Middle frontal gyrus (tissue), 1 donor: ENCODE results near the gene DIPK1A.

Experiments used
- DNase-seq: peaks from one replicate; pipeline ENCODE4 v3.0.0-alpha.2; 2015; ENCODE audit warnings: low spot score; ENCODE audit errors: extremely low spot score

Gene DIPK1A

DNA sequence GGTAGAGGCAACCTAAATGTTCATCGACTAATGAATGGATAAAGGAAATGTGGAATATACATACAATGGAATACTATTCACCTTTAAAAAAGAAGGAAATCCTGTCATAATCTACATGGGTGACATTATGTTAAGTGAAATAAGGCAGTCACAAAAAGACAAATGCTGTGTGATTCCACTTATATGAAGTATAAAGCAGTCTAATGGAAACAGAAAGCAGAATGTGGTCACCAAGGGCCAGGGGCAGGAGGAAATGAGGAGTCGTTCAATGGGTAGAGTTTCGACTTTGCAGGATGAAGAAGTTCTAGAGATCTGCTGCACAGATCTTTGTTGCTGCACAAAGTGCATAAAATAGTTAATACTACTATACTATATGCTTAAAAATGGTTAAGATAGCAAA is 7.8 kb downstream of the DIPK1A start:
- no peak for DNase-seq

DNA sequence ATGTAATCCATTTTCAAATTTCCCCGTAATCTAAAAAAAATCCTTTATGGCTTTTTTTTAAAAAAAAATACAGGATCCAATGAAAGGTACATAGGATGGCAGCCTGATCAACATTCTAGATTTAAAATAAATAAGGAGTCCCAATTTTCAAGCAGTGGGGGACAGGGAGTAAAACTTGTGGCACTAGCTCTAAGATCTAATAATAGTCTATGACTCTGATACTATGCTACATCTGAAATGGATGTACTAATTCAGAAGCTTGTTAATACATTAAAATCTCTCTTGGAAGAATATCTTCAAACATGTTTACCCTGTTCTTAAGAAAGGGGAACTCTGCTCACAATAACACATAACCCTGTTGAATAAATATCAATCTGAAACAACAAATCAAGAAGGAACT is 8.5 kb downstream of the DIPK1A start:
- DNase-seq = no peak

DNA sequence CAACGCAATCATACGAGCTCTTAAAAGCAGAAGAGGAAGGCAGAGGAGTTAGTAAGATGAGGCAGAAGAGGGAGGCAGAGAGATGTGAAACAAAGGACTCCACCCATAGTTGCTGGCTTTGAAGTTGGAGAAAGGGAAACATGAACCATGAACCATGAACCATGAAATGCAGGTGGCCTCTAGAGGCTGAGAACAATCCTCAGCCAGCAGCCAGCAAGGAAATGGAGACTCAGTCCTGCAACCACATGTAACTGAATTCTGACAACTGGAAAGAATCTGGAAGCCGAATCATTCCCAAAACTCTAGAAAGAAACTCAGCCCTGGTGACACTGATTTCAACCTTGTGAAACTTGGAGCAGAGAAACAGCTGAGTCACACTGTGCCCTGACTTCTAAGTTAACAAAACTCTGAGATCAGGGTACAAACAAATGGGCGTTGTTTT is 10.1 kb downstream of the DIPK1A start:
- DNase-seq = no peak

DNA sequence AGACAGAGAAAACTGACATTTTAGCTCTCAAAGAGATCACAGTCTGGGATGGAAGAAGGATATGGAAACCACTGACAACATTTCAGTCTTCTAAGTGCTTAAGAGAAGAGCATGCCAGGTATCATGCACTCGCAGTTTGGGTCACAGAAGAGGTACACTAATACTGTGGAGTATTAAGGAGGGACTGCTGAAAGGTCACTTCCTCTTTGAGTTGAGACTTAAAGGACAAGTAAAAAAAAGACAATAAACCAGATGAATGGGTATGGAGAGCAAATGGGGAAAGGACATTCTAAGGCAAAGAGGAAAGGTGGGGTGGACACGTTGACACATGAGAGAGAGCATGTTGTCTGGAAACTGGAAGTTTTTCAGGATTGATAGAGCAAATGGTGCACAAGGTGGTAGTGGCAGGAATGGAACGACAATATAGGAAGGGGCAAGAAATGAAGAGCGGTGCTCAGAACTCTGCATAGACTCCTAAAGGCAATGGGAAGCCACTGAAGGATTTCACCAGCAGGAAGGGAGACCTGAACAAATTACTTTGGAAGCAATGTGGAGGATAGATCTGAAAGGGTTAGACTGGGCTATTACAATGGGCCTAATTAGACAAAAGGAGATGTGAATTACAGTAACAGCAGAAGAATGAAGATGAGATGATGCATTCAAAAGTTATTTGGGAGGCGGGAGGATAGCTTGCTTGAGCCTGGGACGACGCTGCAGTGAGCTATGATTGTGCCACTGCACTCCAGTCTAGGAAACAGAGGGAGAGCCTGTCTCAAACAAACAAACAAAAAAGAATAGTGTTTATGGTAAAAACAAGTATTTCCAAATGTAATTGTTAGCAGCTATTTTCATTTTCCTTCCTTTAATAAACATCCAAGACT is 11.1 kb downstream of the DIPK1A start:
- no peak for DNase-seq

DNA sequence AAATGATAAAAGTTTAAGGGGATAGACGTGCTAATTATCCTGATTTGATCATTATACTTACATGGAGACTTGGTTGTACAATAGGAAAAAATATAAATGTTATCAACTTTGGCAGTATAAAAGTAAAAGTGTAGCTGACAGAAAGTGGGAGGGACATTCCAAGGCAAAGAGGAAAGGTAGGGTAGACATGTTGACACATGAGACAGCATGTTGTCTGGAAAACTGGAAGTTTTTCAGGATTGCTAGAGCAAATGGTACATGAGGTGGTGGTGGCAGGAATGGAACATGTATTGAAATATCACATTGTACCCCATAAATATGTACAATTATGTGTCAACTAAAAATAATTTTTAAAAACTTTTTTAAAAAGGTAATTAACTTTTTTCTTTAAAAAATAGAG is 13.2 kb downstream of the DIPK1A start:
- no peak for DNase-seq

DNA sequence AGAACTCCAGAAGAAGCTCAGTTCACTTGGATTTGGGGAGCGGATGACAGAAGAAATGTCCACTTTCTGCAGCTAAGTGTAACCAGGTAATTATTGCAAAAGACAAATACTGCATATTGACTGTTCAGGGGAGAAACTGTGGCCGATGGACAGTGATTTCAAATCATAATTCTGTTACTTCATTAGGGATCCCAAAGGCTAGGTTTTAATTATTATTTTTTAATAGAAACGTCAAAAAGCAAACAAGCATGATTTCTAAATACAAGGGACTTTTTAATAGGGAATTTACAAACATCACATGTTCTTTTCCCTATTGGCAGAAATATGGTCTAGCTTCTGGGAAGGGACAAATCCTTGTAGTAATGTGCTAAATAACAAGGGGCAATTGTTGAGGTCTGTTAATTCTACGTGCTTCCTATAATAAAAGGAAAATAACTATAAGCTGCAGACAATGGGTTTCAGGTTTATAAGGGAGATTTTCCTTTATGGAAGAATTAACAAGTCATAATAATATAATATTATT is 15.5 kb downstream of the DIPK1A start:
- no peak for DNase-seq

DNA sequence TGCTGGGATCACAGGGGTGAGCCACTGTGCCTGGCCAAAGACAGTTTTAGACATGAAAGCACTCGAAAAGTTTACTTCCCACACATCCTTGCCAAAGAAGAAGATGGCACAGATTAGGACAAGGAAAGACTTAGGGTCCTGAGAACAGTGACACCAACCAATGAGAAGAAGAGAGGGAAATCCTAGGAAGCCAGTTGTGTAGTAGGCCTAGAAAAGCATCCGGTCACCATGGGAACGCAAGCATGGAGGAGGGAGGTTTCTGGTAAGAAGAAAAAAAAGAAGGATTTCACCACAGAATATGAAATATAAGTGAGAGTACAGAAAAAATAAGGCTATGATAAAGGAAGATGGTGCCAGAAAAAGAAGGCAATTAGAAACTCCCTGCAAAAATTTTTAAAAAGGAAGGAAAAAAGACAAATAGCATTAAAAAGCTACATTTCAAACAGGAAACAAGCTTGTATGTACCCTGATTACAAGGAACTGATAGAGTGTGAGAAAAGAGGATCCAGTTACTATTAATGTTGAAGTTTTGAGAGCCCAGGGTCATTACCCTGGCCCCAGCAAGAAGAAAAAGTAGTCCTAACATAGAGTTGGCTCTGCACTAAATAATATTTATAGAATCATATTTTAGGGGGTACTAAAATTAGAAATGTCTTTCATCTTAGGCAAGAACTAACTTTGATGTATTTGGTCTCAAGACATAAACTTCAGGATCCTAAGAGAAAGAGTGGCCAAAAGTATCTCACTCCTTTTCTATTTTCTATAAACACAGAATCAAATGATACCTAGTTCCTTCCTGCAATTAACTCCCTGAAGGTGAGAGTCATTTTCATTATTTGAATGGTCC is 16.1 kb downstream of the DIPK1A start:
- DNase-seq = no peak

DNA sequence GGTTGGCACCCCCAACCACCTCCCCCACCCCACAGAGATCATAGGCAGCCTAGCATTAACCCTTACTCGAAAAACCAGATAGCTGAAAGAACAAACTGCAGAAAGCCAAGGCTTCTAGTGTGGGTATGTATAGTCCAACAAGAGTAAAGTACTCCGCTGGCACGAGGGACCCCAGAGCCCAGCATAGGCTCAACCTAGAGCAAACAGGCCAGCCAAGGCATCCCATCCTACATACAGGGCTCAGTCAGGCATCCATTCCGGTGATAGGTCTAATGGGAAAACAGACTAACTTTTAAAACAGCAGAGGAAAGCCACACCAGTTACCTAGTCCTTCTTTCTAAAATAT is 17.8 kb downstream of the DIPK1A start:
- DNase-seq = no peak

DNA sequence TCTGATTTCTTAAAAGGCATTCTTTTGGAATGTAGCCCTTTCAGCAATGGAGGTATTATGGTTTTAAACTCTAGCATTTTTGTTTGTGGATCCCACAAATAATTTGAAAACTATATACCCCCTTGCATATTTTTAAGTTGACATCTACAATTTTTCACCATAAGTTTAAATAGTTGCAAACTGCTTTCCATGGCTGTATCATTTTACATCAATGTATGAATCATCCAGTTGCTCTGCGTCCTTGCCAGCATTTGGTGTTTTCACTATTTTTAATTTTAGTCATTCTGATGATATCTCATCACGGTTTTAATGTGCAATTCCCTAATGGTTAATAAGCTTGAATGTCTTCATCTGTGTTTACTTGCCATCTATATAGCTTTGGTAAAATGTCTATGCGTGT is 20.7 kb downstream of the DIPK1A start:
- DNase-seq = no peak

DNA sequence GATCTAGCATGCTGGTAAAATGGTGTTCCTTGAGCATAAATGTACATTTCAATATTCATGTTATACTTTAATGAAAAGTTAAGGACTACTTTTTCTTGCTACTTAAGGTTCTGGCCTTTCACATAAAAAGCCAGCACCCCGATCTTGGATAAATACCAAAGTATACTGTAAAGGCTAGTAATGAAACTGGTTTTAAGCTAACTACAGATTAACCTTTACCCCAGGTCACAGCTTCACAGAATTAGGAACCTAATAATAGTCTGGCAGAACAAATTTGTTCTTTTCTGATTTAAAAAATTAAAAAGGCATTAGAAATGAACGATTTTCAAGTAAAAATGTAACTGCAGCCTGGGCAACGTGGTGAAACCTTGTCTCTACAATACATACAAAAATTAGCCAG is 23.5 kb downstream of the DIPK1A start:
- no peak for DNase-seq

DNA sequence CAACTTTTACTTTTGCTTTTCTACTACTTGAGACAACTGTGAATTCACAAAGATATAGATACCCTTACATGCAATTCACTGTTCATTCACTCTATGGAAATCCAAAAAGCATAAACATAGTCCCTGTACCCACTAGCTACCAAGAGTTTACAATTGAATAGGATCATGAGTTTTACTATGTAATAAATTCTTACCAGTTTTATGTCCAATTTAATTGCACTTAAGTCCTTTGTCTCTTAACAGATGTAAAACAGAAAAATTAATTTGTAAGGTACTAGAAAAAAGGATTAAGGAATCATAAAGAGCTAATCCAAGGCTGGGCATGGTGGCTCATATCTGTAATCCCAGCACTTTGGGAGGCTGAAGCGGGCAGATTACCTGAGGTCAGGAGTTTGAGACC is 24.4 kb downstream of the DIPK1A start:
- DNase-seq = no peak

DNA sequence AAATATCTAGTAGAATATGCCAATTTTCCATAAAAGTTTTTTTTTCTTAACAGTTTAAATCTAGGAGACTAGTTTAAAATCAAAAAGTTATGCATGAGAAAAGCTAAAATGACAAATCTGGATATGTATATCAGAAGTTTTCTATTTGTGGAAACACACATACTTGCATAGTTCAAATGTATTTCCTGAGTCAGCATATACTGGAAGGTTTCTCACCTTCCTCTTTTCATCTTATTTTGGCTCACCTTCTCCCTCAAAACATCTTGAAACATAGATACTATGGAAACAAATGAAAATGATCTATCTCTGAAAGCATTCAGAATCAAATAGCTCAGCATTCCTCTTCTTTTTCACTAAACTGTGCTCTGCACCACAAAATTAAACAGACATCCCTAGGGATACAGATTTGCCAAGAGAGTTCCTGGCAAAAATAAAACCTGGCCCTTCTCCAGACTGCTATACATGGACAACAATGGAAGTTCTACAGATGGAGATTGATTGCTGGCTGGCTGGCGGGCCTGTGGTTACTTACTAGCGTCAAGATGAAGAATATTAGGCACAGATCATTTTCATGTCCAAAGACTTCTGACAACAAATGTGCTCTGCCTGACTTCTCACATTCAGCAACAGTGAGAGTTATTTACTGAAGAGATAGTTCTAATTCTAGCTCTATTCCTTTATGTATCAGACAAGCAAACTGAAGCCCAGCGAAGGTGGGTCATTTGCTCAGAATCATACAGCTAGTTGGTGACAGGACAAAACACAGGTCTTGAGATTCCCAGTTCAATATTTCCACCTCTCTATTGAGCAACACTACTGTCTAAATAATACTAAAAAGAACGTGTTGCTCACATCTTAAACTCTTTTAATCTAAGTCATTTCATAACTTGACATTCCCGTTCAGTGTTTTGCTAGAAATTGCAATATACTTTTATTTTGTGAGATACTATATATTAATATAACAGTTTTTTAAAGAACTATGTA is 26.6 kb downstream of the DIPK1A start:
- no peak for DNase-seq

DNA sequence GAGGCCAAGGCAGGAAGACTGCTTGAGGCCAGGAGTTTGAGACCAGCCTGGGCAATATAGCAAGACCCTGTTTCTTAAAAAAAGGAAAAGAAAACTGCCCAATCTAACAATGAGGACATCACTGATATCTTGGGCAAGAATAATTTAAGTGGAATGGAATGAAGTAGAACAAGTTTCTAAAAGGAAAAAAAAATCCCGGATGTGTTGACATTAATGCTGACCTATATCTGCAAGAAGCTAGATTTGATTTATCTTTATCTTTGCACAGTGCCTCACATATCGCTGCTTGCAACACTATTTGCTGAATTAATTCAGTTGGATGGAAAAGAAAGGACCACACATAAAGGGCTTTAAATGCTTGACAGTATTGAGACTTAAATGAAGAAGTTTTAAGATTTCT is 27.8 kb downstream of the DIPK1A start:
- no peak for DNase-seq

DNA sequence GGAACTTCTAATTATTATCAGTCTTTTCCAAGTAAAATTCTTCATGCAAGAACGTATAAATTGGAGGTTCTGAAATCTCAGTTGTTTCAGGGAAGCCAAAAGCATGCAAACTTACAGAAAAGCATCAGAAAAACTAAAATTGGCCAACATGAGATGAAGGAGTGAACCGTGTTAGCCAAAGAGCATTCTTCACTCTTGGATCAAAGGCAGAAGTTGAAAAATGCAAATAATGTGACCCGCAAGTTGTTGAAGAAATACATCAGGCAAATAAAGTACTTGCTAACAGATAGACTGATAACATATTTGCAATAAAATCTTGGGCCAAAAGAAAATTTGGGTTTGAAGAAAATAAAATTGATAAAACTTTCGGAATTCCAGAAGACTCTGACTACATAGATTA is 29.6 kb downstream of the DIPK1A start:
- DNase-seq = no peak

DNA sequence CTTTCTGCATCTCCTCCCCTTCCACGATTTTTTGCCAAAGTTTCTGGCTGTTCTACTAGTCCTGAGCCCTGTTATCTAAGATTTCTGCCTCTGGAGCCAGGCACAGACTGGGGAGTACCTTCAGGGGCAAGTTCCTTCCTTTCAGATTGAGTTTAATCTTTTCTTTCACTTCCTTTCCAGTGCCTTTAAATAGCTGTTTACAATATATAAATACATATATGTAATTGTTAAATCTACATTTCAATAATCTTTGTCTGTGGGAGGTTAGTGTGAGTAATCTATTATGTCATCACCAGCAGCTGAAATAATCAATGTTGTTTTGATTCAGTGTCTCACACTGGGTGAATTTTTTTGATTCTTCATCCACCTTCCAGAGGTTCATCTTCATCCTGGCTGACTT is 31.8 kb downstream of the DIPK1A start:
- no peak for DNase-seq

DNA sequence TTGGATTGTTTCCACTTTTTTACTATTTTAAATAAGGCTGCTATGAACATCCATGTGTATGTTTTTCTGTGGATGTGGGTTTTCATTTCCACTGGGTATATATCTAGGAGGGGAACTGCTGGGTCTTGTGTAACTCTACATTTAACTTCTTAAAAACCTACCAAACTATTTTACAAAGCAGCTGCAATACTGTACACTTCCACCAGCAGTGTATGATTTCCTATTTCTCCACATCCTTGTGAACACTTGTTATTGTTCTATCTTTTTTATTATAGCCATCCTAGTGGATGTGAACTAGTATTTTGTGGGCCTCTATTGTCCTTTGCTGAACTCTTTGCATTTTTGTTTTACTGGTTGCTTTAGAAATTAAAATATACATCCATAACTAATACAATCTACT is 33.4 kb downstream of the DIPK1A start:
- no peak for DNase-seq

DNA sequence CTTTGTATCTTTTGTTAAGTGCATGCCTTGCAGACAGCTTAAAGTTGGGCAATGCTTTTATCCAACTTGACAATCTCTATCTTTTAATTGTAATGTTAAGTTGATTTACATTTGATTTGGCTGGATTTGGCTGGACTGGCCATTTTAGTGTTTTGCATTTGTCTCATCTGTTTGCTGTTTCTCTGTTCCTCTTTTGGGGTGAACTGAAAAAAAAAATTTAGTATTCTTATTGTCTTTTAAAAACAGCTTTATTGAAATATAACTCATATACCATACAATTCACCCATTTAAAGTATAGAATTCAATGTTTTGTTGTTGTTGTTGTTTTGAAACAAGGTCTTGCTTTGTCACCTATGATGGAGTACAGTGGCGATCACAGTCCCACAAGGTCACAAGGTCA is 34.4 kb downstream of the DIPK1A start:
- no peak for DNase-seq

DNA sequence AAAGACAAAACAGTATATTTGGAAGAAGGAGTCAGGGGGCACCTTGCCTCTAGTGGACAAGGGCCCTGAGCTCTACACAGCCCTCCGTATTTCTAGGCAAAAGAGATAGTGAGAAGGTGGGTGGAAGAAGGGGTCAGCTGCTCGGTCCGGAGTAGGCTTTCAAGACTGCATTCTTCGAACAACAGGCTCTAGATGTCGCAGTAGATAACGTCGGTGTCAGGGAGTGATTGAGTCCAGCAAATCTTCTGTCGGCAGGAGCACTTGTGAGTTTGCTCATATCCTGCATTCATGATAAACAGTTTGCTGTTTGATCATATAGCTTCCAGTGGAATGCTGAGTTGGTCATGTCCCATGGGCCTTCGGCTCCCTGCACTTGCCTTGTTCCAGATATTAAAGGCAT is 36.8 kb downstream of the DIPK1A start:
- no peak for DNase-seq

DNA sequence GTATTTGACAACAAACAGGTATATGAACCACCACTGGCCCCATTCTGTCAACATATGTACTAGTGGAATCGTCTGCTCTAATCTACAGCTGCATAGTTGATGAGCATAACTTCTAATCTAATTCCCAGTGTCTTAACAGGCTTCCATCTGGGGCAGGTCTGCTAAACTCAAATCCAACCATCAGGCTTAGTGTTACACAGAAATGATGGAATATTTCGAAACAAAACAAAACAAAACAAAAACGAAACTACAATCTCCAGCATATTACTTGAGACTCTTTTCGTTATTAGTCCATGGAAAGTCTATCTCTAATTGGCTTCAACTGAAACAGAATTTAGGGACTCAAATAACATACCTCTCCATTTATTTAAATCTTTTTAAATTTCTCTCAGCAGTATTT is 37.6 kb downstream of the DIPK1A start:
- no peak for DNase-seq

DNA sequence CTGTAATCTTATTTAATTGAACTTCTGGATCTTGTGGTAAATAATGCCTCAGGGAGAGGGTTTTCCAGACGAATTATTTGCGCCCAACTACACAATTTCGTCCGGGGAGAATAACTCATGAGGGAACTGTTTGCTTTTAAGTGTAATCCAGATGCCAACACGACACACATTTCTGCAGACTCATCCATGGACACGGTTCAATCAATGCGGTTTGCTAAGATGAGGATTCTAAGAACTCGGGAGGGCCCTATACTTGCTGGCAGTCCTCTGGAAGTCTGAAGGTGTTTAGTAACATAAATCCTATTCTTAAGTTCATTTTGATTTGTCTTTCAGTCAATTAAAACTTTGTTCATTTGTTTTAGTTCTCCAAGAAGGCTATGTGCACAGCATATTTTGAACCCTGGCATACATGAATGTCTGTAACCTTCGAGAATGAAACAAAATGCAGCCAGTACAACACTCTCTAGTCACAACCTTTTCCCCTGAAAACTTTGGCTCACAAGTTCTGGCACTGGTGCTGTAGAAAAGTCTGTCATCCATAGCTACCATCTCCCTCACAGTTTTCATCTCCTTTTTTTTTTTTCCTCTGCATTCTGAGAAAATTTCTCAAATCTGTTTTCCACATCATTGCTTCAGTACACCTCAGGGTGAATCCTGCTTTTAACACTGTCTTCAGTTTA is 38.8 kb downstream of the DIPK1A start:
- no peak for DNase-seq
